K562 (cell line): ENCODE measurements around the gene ATG13. TPM values are rescaled to one million over a fixed set of nuclear protein-coding genes. Genes with fewer than 3 reads are reported as not detected.

ENCODE experiments used
- AFF1 ChIP-seq, 2 experiments: fragments of 450-650 bp; IDR thresholded peaks; 2 replicates each; pipeline ENCODE4 v1.6.1; 2018; ENCODE audit warnings: mild to moderate bottlenecking in 2 of 2, low read depth in 1 of 2; ENCODE audit not compliant: partially characterized antibody in 2 of 2
- EZH2 ChIP-seq: IDR thresholded peaks from 2 replicates; pipeline ENCODE4 v1.6.1; 2012; ENCODE audit warnings: low read depth, mild to moderate bottlenecking, inconsistent platforms, low read length, borderline replicate concordance
- FOXA1 ChIP-seq: fragments of 450-650 bp; IDR thresholded peaks from 2 replicates; pipeline ENCODE4 v1.6.1; 2016; ENCODE audit warnings: mild to moderate bottlenecking, borderline replicate concordance
- FOXJ3 ChIP-seq: sonication (generic); formaldehyde crosslinking; IDR thresholded peaks from 2 replicates; pipeline ENCODE4 v1.4.0; 2020; ENCODE audit warnings: mild to moderate bottlenecking, missing genetic modification reagents
- NCOA4 ChIP-seq: fragments of 450-650 bp; IDR thresholded peaks from 2 replicates; pipeline ENCODE4 v1.6.1; 2018; ENCODE audit warnings: mild to moderate bottlenecking; ENCODE audit not compliant: partially characterized antibody
- SMARCB1 ChIP-seq: IDR thresholded peaks from 2 replicates; pipeline ENCODE4 v1.6.1; 2011; ENCODE audit warnings: improper control_type of control experiment, low read depth; ENCODE audit not compliant: insufficient read length
- ZBTB34 ChIP-seq: fragments of 250-450 bp; sonication (Bioruptor Pico); IDR thresholded peaks from 2 replicates; pipeline ENCODE4 v1.8.0; 2021; ENCODE audit warnings: mild to moderate bottlenecking, moderate library complexity
- polyA plus RNA-seq, 8 experiments: library from polyadenylated mRNA; depleted of rRNA in 4 of 8; stranded (reverse) in 5 of 8; unstranded in 3 of 8; fragments of >200 nt; fragmentation: Nextera tagmentation in 2 of 8; fragmentation: Illumina TruSeq in 1 of 8; extraction: Ambion mirVana in 2 of 8; extraction: Trizol in 1 of 8; gene quantifications; 2 replicates each; pipeline versions ENCODE4 v1.2.1 to v1.2.3, GENCODE V29; 2011 to 2014; ENCODE audit warnings: inconsistent platforms in 1 of 8, missing spikeins in 1 of 8
- total RNA-seq, 7 experiments: library from RNA; depleted of rRNA in 6 of 7; stranded (reverse); fragments of >200 nt in 6 of 7; fragmentation: Illumina TruSeq in 2 of 7; extraction: Trizol in 2 of 7; gene quantifications; 2 replicates each; pipeline versions ENCODE4 v1.2.1 to v1.2.3, GENCODE V29; 2011 to 2021; ENCODE audit warnings: low replicate concordance in 1 of 7

Gene ATG13
- total and polyA plus RNA-seq, 9 of the 15 experiments (the other 6 are each of a cell fraction or from before 2014, with no cell fraction given): 13.1 to 61.5 (median 36.5) TPM

- TF ChIP-seq ZBTB34 (no peak), FOXA1 (no peak), AFF1 (IDR thresholded peaks at IDR 0.05; ENCODE audit: low read depth in 1 of 2, partially characterized antibody in 2 of 2) (no peak), FOXJ3 (CRISPR knock-in tag) (no peak), EZH2 (no peak), SMARCB1 (no peak), NCOA4 (no peak)
These were observed 80.4 kb downstream of the ATG13 start (continued) for GRCh38 chr11:46697723-46698122.
